ENCODE measurements around the gene SNX9. TPM values are rescaled to one million over a fixed set of nuclear protein-coding genes. Genes with fewer than 3 reads are reported as not detected.
"Not testable (repeated sequence)": the region's sequence is repeated elsewhere in the genome, so short reads cannot be mapped to it uniquely, and the experiment has no call there.

SNX9 gene
- total RNA-seq, 1 donor from 2014 or later = 14.7 TPM

GRCh38 chr6:157853902-157854502 is 31.0 kb downstream of the SNX9 start:
- no peak for FAIRE-seq
- no peak for DNase-seq (ENCODE audit: low spot score in 2 of 2)

DNA sequence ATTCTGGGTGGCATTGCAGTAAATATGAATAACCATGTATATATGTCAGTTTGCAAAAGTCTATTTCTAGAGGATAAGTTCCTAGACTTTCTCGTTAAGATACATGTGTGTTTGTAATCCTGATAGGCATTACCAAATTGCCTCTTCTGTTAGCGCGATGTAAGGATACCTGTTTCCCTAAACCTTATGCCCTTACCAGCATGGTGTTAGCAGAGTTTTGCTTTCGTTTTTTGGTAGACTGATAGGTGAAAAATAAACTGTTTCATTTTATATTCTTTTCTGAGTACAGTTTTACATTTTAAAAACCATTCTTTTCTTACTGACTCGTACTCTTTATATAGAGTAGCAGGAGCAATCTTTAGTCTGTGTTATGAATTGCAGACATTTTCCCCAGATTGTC is 32.3 kb downstream of the SNX9 start:
- no peak for DNase-seq (ENCODE audit: low spot score in 2 of 2)
- no peak for FAIRE-seq

DNA sequence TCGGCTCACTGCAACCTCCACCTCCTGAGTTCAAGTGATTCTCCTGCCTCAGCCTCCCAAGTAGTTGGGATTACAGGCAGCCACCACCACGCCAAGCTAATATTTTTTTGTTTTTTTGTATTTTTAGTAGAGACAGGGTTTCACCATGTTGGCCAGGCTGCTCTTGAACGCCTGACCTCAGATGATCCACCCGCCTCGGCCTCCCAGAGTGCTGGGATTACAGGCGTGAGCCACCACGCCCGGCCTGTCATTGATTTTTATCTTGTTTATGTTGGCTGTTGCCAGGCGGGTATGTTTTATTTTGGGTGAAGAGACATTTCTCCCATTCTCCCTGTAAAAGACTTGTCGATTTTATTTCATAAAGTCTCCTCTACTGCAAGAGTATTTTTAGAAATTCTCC is 32.8 kb downstream of the SNX9 start:
- DNase-seq (ENCODE audit: low spot score in 2 of 2); FAIRE-seq: not testable (repeated sequence)

DNA sequence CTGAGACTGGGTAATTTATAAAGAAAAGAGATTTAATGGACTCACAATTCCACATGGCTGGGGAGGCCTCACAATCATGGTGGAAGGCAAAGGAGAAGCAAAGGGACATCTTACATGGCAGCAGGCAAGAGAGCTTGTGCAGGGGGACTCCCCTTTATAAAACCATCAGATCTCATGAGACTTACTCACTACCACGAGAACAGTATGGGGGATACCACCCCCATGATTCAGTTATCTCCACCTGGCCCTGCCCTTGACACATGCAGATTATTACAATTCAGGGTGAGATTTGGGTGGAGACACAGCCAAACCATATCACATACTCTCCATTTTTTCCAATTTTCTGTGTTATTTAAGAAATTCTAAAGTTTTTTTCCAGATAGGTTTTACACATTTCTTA is 35.6 kb downstream of the SNX9 start:
- not testable (repeated sequence) for FAIRE-seq; DNase-seq (ENCODE audit: low spot score in 2 of 2)

DNA sequence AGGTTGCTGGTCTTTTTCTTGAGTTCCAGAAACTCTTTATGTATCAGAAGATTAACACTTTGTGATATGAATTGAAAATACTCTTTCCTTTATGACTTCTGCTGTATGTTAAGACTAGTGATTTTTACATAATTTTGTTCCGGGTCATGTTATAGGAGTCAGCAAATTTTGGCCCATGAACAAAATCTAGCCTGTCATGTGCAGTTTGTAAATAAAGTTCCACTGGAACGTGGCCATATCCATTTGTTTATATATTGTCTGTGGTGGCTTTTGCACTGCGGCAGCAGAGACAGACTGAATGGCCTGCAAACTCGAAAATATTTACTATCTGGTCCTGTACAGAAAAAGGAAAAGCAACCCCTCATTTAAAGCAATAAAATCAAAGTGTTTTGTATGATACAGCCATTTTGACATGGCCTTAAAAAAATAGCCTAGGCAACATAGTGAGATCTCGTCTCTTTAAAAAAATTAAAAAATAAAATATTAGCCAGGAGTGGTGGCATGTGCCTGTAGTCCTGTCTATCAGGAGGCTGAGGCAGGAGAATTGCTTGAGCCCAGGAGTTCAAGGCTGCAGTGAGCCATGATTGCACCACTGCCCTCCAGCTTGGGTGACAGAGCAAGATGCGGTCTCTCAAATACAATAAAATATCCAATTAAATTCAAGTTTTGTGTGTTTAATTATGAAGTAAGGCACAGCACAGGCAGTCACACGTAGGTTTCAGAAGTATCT is 36.9 kb downstream of the SNX9 start:
- FAIRE-seq (no peak), DNase-seq (ENCODE audit: low spot score in 2 of 2) (no peak)

DNA sequence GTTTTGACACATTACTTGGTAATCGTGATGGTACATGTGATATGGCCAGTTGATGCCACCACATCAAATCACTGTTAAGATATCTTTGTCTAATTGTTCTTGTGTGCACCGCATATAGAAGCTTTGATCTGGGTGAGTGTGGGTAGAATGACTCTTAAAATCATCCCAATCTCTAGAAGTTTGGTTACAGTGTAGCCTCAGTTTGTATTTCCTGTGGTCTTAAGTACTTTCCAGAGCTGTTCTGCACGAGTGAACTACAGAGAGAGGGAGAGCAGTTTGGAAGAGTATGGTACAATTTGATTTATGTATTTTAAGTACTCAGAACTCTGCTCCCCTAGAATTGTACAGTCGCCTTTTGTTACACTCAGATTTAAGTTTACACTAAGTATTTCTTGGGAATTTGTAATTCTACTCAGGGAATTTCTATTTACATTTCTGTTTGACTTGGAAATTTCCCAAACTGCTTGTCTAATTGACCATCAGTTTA is 37.5 kb downstream of the SNX9 start:
- FAIRE-seq = no peak
- DNase-seq (ENCODE audit: low spot score in 2 of 2) = no peak

DNA sequence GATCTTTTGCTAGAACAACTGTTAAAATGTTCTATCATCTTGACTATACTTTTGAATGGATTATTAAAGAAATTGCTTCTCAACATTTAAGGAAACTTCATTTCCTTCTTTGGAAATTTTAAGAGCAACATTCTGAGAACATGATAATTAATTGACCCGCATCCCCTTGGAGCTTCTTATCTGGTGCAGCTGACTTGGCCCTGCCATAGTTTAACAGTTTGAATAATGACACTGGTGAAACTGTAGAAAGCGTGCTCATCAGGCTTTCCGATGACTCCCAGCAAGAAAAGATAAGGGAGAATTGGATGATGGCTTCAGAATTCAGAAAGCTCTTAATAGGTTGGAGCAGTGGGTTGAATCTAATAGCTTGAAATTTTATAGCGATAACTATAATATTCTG is 38.1 kb downstream of the SNX9 start:
- FAIRE-seq (no peak), DNase-seq (ENCODE audit: low spot score in 2 of 2) (no peak)

DNA sequence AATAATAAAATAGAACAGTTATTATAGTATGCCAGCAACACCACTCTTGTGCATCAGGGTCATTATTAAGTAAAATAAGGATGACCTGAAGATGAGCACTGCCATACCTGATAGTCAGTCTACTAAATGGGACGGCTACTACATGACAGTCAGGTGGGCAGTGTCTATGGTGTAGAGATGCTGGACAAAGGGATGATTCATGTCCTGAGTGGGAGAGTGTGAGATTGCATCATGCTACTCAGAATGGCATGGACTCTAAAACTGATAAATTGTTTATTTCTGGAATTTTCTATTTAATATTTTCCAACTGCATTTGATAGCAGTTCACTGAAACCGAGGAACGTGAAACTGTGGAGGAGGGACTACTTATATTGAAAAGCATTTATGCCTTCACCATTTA is 38.8 kb downstream of the SNX9 start:
- FAIRE-seq = peak; percentile 15
- DNase-seq (ENCODE audit: low spot score in 2 of 2) = no peak

GRCh38 chr6:157862706-157863105 is 39.7 kb downstream of the SNX9 start:
- DNase-seq (ENCODE audit: low spot score in 2 of 2) = no peak

DNA sequence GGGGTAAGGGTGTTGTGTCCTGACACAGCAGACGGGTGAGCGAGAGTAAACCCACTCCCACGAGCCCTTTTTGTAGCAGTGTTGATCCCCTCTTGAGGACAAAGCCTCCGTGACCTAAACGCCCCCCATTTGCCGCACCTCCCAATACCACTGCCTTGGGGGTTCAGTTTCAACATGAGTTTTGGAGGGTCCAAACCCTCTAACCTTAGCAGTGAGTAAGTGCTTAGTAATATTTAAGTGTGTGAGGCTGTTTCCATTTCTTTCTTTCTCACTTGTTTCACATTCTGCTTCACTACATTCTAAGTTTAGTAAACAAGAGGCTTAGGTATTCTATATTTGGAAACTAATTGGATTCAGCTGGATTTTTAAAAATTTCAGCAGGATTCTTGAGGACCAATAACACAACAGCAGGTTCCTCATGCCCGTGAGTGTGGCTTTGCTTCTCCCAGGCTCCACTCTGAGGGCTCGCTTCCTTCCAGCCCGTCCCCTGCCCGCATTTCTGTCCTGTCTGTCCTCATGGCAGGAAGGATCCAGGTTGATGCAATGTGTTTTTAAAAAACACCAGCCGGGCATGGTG is 41.2 kb downstream of the SNX9 start:
- FAIRE-seq (no peak), DNase-seq (ENCODE audit: low spot score in 2 of 2) (no peak)

More at GRCh38 chr6:157862706-157863105, 39.7 kb downstream of the SNX9 start:
- no peak for FAIRE-seq

- FAIRE-seq (no peak), DNase-seq (ENCODE audit: low spot score in 2 of 2) (no peak)
Measured at GRCh38 chr6:157865249-157865648, 42.2 kb downstream of the SNX9 start.

DNA sequence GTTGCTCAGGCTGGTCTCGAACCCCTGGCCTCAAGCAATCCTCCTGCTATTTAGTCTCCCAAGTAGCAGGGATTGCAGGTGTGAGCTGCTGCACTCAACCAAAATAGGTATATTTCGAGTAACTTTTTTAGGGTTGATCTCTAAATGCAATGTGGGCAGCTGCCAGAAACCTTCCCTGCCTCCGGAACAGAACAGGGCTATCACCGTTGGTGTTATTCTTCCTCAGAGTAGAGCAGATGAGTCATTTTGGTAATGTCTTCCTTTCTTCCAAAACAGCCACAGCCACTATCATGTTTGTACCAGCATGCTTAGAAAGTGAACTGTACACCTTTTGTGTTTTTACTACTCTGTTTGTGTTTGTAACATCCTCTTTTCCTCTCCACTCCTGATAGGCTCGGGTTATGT is 44.1 kb downstream of the SNX9 start:
- DNase-seq (ENCODE audit: low spot score in 2 of 2) (peak in 1 of 2 donors; percentile 28), FAIRE-seq (no peak)

- FAIRE-seq = no peak
- DNase-seq (ENCODE audit: low spot score in 2 of 2) = no peak
Measured at GRCh38 chr6:157867981-157868380, 44.9 kb downstream of the SNX9 start.

DNA sequence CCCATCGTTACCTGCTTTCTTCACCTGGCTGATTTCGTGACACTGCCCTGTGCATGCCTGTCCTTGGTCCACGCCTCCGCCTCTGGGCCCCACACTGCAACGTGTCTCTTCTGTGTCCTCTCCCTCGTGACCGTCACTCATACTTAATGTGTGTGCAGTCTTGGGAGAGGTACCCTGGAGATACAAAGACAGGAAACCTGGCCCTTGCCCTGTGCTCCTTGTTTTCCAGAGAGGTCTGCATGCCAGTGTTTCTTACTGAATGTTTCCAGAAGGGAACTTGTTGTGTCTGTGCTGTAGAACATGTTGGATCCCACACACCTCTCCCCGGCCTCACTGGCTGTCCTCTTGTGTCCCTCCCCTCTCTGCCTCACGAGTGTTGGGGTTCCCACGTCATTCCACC is 45.8 kb downstream of the SNX9 start:
- FAIRE-seq = no peak

GRCh38 chr6:157869673-157870302 is 46.7 kb downstream of the SNX9 start:
- DNase-seq (ENCODE audit: low spot score in 2 of 2) (no peak), FAIRE-seq (no peak)

More for the DNA sequence above, 45.8 kb downstream of the SNX9 start:
- no peak for DNase-seq (ENCODE audit: low spot score in 2 of 2)

- FAIRE-seq (no peak), DNase-seq (ENCODE audit: low spot score in 2 of 2) (peak in 1 of 2 donors; percentile 28)
Measured at GRCh38 chr6:157873735-157874344, 50.8 kb downstream of the SNX9 start.

DNA sequence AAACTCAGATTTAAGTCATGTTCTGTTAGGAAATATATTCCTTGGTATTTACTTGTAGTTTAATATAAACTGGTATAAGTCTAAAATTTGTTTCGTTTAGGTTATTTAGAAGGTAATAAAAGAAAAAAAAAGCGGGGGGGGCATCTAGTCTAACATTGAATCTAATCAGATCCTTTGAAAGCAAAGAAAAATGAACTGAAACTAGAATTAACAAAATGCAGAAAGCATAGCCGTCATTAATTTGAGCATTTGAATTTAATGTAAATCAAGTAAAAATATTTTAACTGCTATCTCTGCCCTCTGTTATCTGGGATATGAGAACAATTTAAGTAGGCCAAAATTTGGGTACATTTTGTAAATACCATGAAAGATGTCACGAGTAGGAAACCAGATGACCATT is 54.1 kb downstream of the SNX9 start:
- no peak for FAIRE-seq

DNA sequence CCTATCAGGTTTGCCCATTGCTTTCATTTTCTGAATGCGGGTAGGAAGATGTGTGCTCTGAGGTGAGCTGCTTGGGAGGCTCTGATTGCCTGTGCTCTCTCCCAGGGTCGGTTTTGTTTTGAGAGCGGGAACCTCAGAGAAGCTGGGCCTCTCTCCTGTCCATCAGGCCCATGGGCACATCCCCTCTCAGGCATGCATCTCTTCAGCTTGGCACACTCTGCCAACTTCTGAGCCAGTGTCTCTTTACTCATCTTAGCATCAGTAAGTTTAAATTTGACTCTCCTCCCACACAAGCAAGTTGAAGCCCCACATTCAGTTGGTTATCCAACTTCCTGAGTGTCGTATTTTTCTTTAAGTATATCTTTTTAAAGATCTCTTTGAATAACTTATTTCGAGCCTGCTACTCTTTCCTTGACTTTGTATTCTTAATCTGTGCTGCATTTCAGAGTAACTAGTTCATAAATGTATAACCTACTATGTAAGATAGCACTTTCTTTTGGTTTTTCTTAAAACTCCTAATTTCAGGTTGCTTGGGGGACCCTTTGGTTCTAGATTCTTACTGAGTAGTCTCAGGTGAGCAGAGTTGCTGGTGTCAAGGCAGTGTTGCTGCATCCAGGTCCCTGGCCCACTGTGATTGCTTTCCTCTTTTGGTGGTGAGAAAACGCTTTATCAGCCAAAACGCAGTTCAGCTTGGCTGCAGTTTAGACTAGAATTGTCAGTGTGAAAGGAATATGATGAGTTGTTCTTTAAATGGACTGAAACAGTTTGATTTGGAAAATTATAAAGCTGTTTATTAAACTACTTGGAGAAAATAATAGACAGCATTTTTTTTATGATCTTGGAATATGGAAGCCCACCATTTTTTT is 54.8 kb downstream of the SNX9 start:
- DNase-seq (ENCODE audit: low spot score in 2 of 2) (no peak), FAIRE-seq (no peak)

More for the DNA sequence above, 54.1 kb downstream of the SNX9 start:
- DNase-seq (ENCODE audit: low spot score in 2 of 2) = no peak

- DNase-seq (ENCODE audit: low spot score in 2 of 2) (no peak), FAIRE-seq (no peak)
Measured at GRCh38 chr6:157879034-157879872, 56.2 kb downstream of the SNX9 start.
